LNCAP (cell line): Measurements from ENCODE around the gene ZP1.

Experiments
- CTCF ChIP-seq: fragments of 450-650 bp; IDR thresholded peaks from 2 replicates; pipeline ENCODE4 v1.5.1; 2017; ENCODE audit warnings: mild to moderate bottlenecking

Gene ZP1

GRCh38 chr11:60866911-60867870 is at the start of gene ZP1:
Gene ZP1, plus strand, starts transcription at chr11:60867542. Its CDS starts 20 bp downstream, at chr11:60867562.
- no peak for TF ChIP-seq CTCF

- TF ChIP-seq CTCF: no peak
Observed at GRCh38 chr11:60818057-60818456, 49.3 kb upstream of the ZP1 start.

- TF ChIP-seq CTCF: no peak
Observed at GRCh38 chr11:60821827-60822599, 45.3 kb upstream of the ZP1 start.

GRCh38 chr11:60825118-60825517 is 42.2 kb upstream of the ZP1 start:
- TF ChIP-seq CTCF: no peak

- TF ChIP-seq CTCF: no peak
Observed at GRCh38 chr11:60825790-60826189, 41.6 kb upstream of the ZP1 start.

GRCh38 chr11:60830478-60831142 is 36.7 kb upstream of the ZP1 start:
- no peak for TF ChIP-seq CTCF

- TF ChIP-seq CTCF: peak; percentile 93
Observed at GRCh38 chr11:60831143-60831500, 36.2 kb upstream of the ZP1 start.
